HepG2 (cell line): ENCODE data around the gene SERTAD4. TPM values are rescaled to one million over a fixed set of nuclear protein-coding genes. Genes with fewer than 3 reads are reported as not detected.

Experiments
- ATAC-seq: fragments of 200-7000 bp; cut with Tn5 transposase; 3 replicates; pipeline ENCODE4 v1.9.1; 2020; ENCODE audit warnings: mild to moderate bottlenecking, moderate library complexity
- BruUV-seq: library from RNA; stranded (reverse); fragments of 400-500 nt; replicated peaks from 2 replicates; lab custom pipeline; 2021; lab: Mats Ljungman, UMichigan
- CTCF ChIA-PET: fragments of 300-600 bp; formaldehyde crosslinking; extraction: SDS; loops from one replicate; lab custom pipeline; 2021; ENCODE audit warnings: low total read pairs, inconsistent platforms, low intra/inter-chr PET ratio; lab: Yijun Ruan, JAX
- POLR2A ChIA-PET: fragments of 350-600 bp; sonication (Branson Sonifier 250); formaldehyde crosslinking; loops from one replicate; lab custom pipeline; 2020; ENCODE audit warnings: antibody characterized with exemption, inconsistent platforms; lab: Yijun Ruan, JAX
- DNase-seq: peaks from one replicate; pipeline ENCODE4 v3.0.0-alpha.2; 2015; ENCODE audit warnings: low spot score
- FAIRE-seq: peaks from 3 replicates; lab custom pipeline; 2011; peaks lifted over from hg19 to GRCh38; lab: Jason Lieb, UNC
- H2AFZ ChIP-seq: one replicate; pipeline ENCODE4 v1.6.1; 2011; ENCODE audit warnings: low read length, inconsistent platforms
- H3K27ac ChIP-seq: fragments of 300-600 bp; 3 replicates; pipeline ENCODE4 v1.8.0; 2011; ENCODE audit warnings: mixed run types, mild to moderate bottlenecking, mixed read lengths, low read length, inconsistent platforms; ENCODE audit not compliant: insufficient read depth; ENCODE audit errors: extremely low read length
- H3K27me3 ChIP-seq, 2 experiments: fragments of 200-600 bp in 1 of 2; 2 replicates in 1 of 2; 3 replicates in 1 of 2; pipeline versions ENCODE4 v1.6.0 to v1.8.0; 2011; ENCODE audit warnings: low read length in 2 of 2, mild to moderate bottlenecking in 2 of 2, moderate library complexity in 2 of 2, inconsistent platforms in 1 of 2; ENCODE audit not compliant: insufficient read depth in 2 of 2, control insufficient read depth in 1 of 2
- H3K36me3 ChIP-seq, 2 experiments: fragments of 200-600 bp in 1 of 2; replicated peaks in 1 of 2; 2 replicates in 1 of 2; 3 replicates in 1 of 2; pipeline versions ENCODE4 v1.5.1 to v1.8.0; 2011; ENCODE audit warnings: low read length in 2 of 2, inconsistent platforms in 1 of 2; ENCODE audit not compliant: insufficient read depth in 2 of 2, control insufficient read depth in 1 of 2
- H3K4me1 ChIP-seq: 2 replicates; pipeline ENCODE4 v1.5.1; 2012; ENCODE audit warnings: low read length, inconsistent platforms; ENCODE audit not compliant: insufficient read depth
- H3K4me2 ChIP-seq: 2 replicates; pipeline ENCODE4 v1.6.0; 2011; ENCODE audit warnings: low read depth, low read length, inconsistent platforms
- H3K4me3 ChIP-seq, 3 experiments: fragments of 200-600 bp in 1 of 3; sonication (generic), shearing (Covaris generic) in 1 of 3; replicated peaks in 1 of 3; 2 replicates each; pipeline ENCODE4 v1.5.1; 2011 to 2016; ENCODE audit warnings: low read length in 3 of 3, inconsistent platforms in 2 of 3, low read depth in 2 of 3, mild to moderate bottlenecking in 2 of 3, control low read depth in 1 of 3, mixed read lengths in 1 of 3; ENCODE audit not compliant: insufficient read depth in 1 of 3
- H3K79me2 ChIP-seq: one replicate; pipeline ENCODE4 v1.6.1; 2011; ENCODE audit warnings: low read length, inconsistent platforms; ENCODE audit not compliant: insufficient read depth
- H3K9ac ChIP-seq: 2 replicates; pipeline ENCODE4 v1.6.0; 2011; ENCODE audit warnings: mild to moderate bottlenecking, low read depth, low read length, inconsistent platforms; ENCODE audit not compliant: insufficient read depth
- H3K9me3 ChIP-seq: 2 replicates; pipeline ENCODE4 v1.5.1; 2012; ENCODE audit warnings: mild to moderate bottlenecking, low read length
- H4K20me1 ChIP-seq: 2 replicates; pipeline ENCODE4 v1.6.0; 2011; ENCODE audit warnings: inconsistent platforms, mild to moderate bottlenecking, low read length, moderate library complexity; ENCODE audit not compliant: insufficient read depth
- ARNT ChIP-seq: fragments of 450-650 bp; IDR thresholded peaks from 2 replicates; pipeline ENCODE4 v1.6.1; 2017
- ATF7-NPFF ChIP-seq: sonication (generic); formaldehyde crosslinking; IDR thresholded peaks from 2 replicates; pipeline ENCODE4 v1.8.1; 2023; ENCODE audit warnings: mild to moderate bottlenecking, low read depth, missing genetic modification reagents, moderate library complexity
- IKZF5 ChIP-seq: IDR thresholded peaks from 2 replicates; pipeline ENCODE4 v1.6.1; 2018; ENCODE audit warnings: missing genetic modification reagents, mild to moderate bottlenecking, missing compliant biosample characterization
- NCOA1 ChIP-seq: sonication (generic); formaldehyde crosslinking; IDR thresholded peaks from 2 replicates; pipeline ENCODE4 v1.9.0; 2021; ENCODE audit warnings: missing genetic modification reagents
- NFE2L2 ChIP-seq: fragments of 150-350 bp; IDR thresholded peaks from 2 replicates; pipeline ENCODE4 v1.6.1; 2014; ENCODE audit warnings: low read length
- PBX2 ChIP-seq: IDR thresholded peaks from 2 replicates; pipeline ENCODE4 v1.6.1; 2016; ENCODE audit warnings: control low read depth
- PRMT3 ChIP-seq: sonication (generic); formaldehyde crosslinking; IDR thresholded peaks from 2 replicates; pipeline ENCODE4 v1.8.1; 2022; ENCODE audit warnings: low read depth, mild to moderate bottlenecking, moderate library complexity, missing genetic modification reagents, borderline replicate concordance
- ZBTB44 ChIP-seq: sonication (generic); formaldehyde crosslinking; IDR thresholded peaks from 2 replicates; pipeline ENCODE4 v1.4.0; 2020; ENCODE audit warnings: missing genetic modification reagents
- ZNF282 ChIP-seq: fragments of 450-650 bp; IDR thresholded peaks from 2 replicates; pipeline ENCODE4 v1.6.1; 2018; ENCODE audit not compliant: partially characterized antibody
- ZNF496 ChIP-seq: sonication (generic); formaldehyde crosslinking; IDR thresholded peaks from 2 replicates; pipeline ENCODE4 v1.8.1; 2023; ENCODE audit warnings: mild to moderate bottlenecking, moderate library complexity, missing genetic modification reagents; ENCODE audit not compliant: insufficient replicate concordance
- ZNF768 ChIP-seq: sonication (generic); formaldehyde crosslinking; IDR thresholded peaks from 2 replicates; pipeline ENCODE4 v1.4.0; 2020; ENCODE audit warnings: missing genetic modification reagents
- ZNF792 ChIP-seq: IDR thresholded peaks from 2 replicates; pipeline ENCODE4 v1.6.1; 2016
- ZNF839 ChIP-seq: sonication (generic); formaldehyde crosslinking; IDR thresholded peaks from 2 replicates; pipeline ENCODE4 v1.4.0; 2020; ENCODE audit warnings: missing genetic modification reagents, mild to moderate bottlenecking, borderline replicate concordance
- WGBS: methylation state at CpG from one replicate; pipeline ENCODE4 v1.1.6; 2017; ENCODE audit warnings: low lambda C conversion rate; 5-methylcytosine and 5-hydroxymethylcytosine counted together
- in situ Hi-C: cut with HindIII; loops from 2 replicates; pipeline ENCODE4 v1.10.0; 2017; ENCODE audit warnings: low pct_unique_long_range_greater_than_20kb; ENCODE audit not compliant: extremely low pct_ligation_motif_present
- intact Hi-C: fragments of 100-400 bp; cut with micrococcal nuclease; formaldehyde crosslinking; loops from one replicate; pipeline ENCODE4 v1.10.0; 2022; ENCODE audit not compliant: unreplicated experiment
- polyA plus RNA-seq, 8 experiments: library from polyadenylated mRNA; depleted of rRNA in 3 of 8; stranded (reverse) in 7 of 8; unstranded in 1 of 8; fragments of >200 nt; fragmentation: Illumina TruSeq in 4 of 8; extraction: Trizol in 4 of 8; gene quantifications; 2 replicates each; pipeline versions ENCODE4 v1.2.1 to v1.2.3, GENCODE V29; 2011 to 2016; ENCODE audit warnings: low read depth in 4 of 8, missing spikeins in 1 of 8, mixed read lengths in 1 of 8; ENCODE audit not compliant: insufficient read depth in 1 of 8
- total RNA-seq, 5 experiments: library from RNA; depleted of rRNA; stranded (reverse); fragments of >200 nt; fragmentation: Illumina TruSeq; extraction: Trizol; gene quantifications; 2 replicates each; pipeline ENCODE4 v1.2.3, GENCODE V29; 2016; ENCODE audit warnings: low read depth in 1 of 5

The SERTAD4 gene
- total and polyA plus RNA-seq, 2 of the 13 experiments (the other 11 are each of a cell fraction or from before 2014, with no cell fraction given): not detected

GRCh38 chr1:210264496-210265380, 32.1 kb downstream of the SERTAD4 start:
- FAIRE-seq (no peak), DNase-seq (no peak), ATAC-seq (peak; percentile 61)
- Histone ChIP-seq H4K20me1 (no peaks in the 10 kb centered on the region), H3K9me3 (no peaks in the 10 kb centered on the region), H3K4me1 (peaks cover 19% of the 10 kb centered on the region), H3K27me3 (peaks cover 0 to 14% of the 10 kb centered on the region in 2 experiments; a peak in 1 of 5 replicates), H2AFZ (no peak overlapping the region), H3K4me2 (no peak overlapping the region), H3K4me3 (no peak overlapping the region), H3K27ac (no peak overlapping the region), H3K9ac (no peak overlapping the region), H3K79me2 (no peaks in the 10 kb centered on the region), H3K36me3 (no peaks in the 10 kb centered on the region)
- no TSS peak for BruUV-seq
- POLR2A ChIA-PET: no interaction called here
- CTCF ChIA-PET: no interaction called here
- in situ Hi-C loops: no loop called here
- TF ChIP-seq ZNF839 (CRISPR knock-in tag) (no peak), ZBTB44 (CRISPR knock-in tag) (no peak), ARNT (no peak), ZNF282 (no peak), NCOA1 (CRISPR knock-in tag) (no peak), IKZF5 (no peak), ZNF792 (no peak), ZNF768 (CRISPR knock-in tag) (no peak), NFE2L2 (no peak), PRMT3 (CRISPR knock-in tag) (no peak), ATF7-NPFF (CRISPR knock-in tag) (no peak), PBX2 (no peak), ZNF496 (CRISPR knock-in tag) (no peak)
- WGBS: 16% methylated on average over 9 of the region's 9 CpGs
- intact Hi-C loops: no loop called here
